Renal cortical epithelial cell (primary cell): Measurements from ENCODE around the gene JAK2. TPM values are rescaled to one million over a fixed set of nuclear protein-coding genes. Genes with fewer than 3 reads are reported as not detected.
"Not testable (repeated sequence)": the region's sequence is repeated elsewhere in the genome, so short reads cannot be mapped to it uniquely, and the experiment has no call there.

ENCODE experiments used
- DNase-seq: peaks from one replicate; pipeline ENCODE4 v3.0.0-alpha.2; 2011; ENCODE audit warnings: low read depth
- total RNA-seq: library from RNA; depleted of rRNA; stranded (reverse); fragments of >200 nt; gene quantifications from 2 replicates; pipeline ENCODE4 v1.2.3, GENCODE V29; 2014

Gene JAK2
- total RNA-seq, 1 donor from 2014 or later: 12.0 TPM

- no peak for DNase-seq
These were observed 4.9 kb upstream of the JAK2 start for GRCh38 chr9:4980086-4980727.

- no peak for DNase-seq
These were observed 2.2 kb upstream of the JAK2 start for GRCh38 chr9:4982721-4983482.

- peak; percentile 12 for DNase-seq
These were observed 1.4 kb upstream of the JAK2 start for GRCh38 chr9:4983601-4984165.

GRCh38 chr9:4984171-4984620, 876 bp upstream of the JAK2 start:
- peak; percentile 30 for DNase-seq

GRCh38 chr9:4985386-4986266, 554 bp downstream of the JAK2 start:
- DNase-seq: peak; percentile 33

GRCh38 chr9:4986296-4986695, 1.2 kb downstream of the JAK2 start:
- peak; percentile 18 for DNase-seq

- no peak for DNase-seq
These were observed 1.7 kb downstream of the JAK2 start for GRCh38 chr9:4986783-4987182.

GRCh38 chr9:4987961-4988421, 2.9 kb downstream of the JAK2 start:
- peak; percentile 59 for DNase-seq

GRCh38 chr9:4992872-4993271, 7.8 kb downstream of the JAK2 start:
- no peak for DNase-seq

GRCh38 chr9:4994166-4994890, 9.3 kb downstream of the JAK2 start:
- DNase-seq: no peak

GRCh38 chr9:4997196-4997595, 12.1 kb downstream of the JAK2 start:
- no peak for DNase-seq

GRCh38 chr9:4997631-4998030, 12.6 kb downstream of the JAK2 start:
- no peak for DNase-seq

GRCh38 chr9:5002811-5003210, 17.7 kb downstream of the JAK2 start:
- DNase-seq: no peak

GRCh38 chr9:5004481-5004880, 19.4 kb downstream of the JAK2 start:
- no peak for DNase-seq

- DNase-seq: no peak
These were observed 23.1 kb downstream of the JAK2 start for GRCh38 chr9:5008202-5008601.

GRCh38 chr9:5013374-5013773, 28.3 kb downstream of the JAK2 start:
- DNase-seq: no peak

- DNase-seq: no peak
These were observed 30.9 kb downstream of the JAK2 start for GRCh38 chr9:5015934-5016333.

GRCh38 chr9:5025416-5025815, 40.3 kb downstream of the JAK2 start:
- DNase-seq: no peak

GRCh38 chr9:5031941-5032340, 46.9 kb downstream of the JAK2 start:
- not testable (repeated sequence) for DNase-seq

GRCh38 chr9:5040730-5041389, 55.8 kb downstream of the JAK2 start:
- no peak for DNase-seq
